NCI-H774 (cell line): ENCODE data around the gene ZMIZ2.
"Not testable (repeated sequence)": the region's sequence is repeated elsewhere in the genome, so short reads cannot be mapped to it uniquely, and the experiment has no call there.

Experiments
- DNase-seq: peaks from one replicate; lab custom pipeline; 2025; lab: John Stamatoyannopoulos, UW

ZMIZ2 gene

GRCh38 chr7:44803828-44804519 is 55.3 kb downstream of the ZMIZ2 start:
- not testable (repeated sequence) for DNase-seq

DNA sequence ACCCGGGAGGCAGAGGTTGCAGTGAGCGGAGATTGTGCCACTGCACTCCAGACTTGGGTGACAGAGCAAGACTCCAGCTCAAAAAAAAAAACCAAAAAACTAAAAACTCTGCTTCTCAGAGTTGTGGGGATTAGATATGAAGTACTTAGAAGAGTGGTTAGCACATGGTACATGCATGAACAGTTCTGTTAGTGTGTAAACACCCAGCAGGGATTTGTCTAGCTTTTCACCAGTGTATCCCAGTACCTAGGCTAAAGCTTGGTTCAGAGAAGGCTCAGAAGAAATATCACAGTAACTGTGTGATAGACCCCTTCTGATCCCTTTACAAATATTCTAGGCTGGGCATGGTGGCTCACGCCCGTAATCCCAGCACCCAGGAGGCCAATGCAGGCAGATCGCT is 57.3 kb downstream of the ZMIZ2 start:
- DNase-seq: no peak

GRCh38 chr7:44808914-44809393 is 60.3 kb downstream of the ZMIZ2 start:
- DNase-seq: no peak

- DNase-seq: no peak
Measured at GRCh38 chr7:44811093-44811492, 62.4 kb downstream of the ZMIZ2 start.

GRCh38 chr7:44811571-44811970 is 62.9 kb downstream of the ZMIZ2 start:
- DNase-seq: no peak

DNA sequence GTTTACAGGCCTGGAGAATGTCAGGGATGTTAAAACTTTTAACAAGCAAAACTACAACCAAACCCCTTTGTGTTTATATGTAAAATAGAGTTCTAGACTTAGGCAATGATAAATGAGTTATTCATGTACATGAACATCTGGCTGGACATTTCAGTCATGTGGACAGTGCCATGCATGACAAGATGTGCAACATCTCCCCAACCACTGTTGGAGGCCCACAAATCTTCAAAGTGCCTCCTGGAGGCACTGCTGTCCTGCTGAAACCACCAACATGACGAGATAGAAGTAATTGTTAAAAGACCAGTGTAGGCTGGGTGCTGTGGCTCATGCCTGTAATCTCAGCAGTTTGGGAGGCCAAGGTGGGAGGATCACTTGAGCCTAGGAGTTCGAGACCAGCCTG is 66.3 kb downstream of the ZMIZ2 start:
- DNase-seq: no peak

- DNase-seq: no peak
Measured at GRCh38 chr7:44819292-44819691, 70.6 kb downstream of the ZMIZ2 start.
